NCI-H2196 (cell line): ENCODE results near the gene CD19.
"Not testable (repeated sequence)": the region's sequence is repeated elsewhere in the genome, so short reads cannot be mapped to it uniquely, and the experiment has no call there.

Experiments
- DNase-seq: peaks from one replicate; lab custom pipeline; 2025; ENCODE audit not compliant: unreplicated experiment; lab: John Stamatoyannopoulos, UW

Gene CD19

GRCh38 chr16:28931801-28932225, at the start of gene CD19:
Gene CD19 (plus strand): TSS chr16:28931971. CDS start chr16:28932001, 30 bp downstream.
- DNase-seq = no peak

DNA sequence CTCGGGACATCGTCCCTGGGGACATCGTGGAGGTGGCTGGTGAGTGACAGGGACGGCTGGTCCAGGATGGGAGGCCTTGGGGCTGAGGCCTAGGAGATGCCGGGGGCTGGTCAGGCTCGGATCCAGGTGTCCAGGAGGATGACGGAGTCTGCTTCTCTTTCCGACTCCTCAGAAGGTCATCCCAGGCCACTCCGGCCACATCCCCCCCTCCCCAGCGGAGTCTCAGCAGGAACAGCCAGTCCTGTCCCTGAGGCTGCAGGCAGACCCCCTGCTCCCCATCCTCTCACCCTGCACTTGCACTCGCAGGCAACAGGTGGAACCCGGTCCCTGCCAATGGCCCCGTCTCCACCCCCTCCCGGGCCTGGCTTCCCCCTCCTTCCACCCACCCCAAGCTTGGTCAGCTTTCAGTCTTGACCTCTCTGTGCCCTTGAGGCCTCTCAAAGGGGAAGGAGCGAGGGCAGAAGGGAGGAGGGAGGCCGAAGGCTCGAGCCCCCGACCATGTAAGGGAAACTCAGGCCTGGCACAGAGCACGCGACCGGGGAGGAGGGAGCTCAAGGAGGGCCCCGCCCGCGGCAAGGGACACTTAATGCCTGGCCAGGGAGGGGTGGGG, 49.1 kb upstream of the CD19 start:
- DNase-seq = no peak

- no peak for DNase-seq
These were observed 48.4 kb upstream of the CD19 start for GRCh38 chr16:28883221-28883996.

DNA sequence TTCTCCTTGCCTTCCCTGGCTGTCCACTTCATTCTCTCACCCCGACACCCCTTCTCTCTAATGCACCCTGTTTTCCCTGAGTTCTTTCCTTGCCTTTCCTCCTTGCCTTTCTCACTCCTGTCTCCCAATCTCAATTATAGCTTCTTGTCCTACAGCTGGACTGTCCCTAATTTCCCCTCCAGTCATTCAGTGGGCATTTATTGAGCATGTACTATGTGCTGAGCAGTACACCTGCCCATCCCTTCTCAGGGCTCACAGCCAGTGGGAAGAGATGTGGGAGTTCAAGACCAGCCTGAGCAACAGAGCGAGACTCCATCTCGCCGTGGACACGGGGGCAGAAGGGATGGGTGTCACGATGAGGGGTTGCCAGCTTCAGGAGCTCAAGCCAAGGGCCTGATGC, 47.7 kb upstream of the CD19 start:
- DNase-seq = no peak

GRCh38 chr16:28886945-28887344, 44.8 kb upstream of the CD19 start:
- DNase-seq = no peak

GRCh38 chr16:28890355-28890754, 41.4 kb upstream of the CD19 start:
- not testable (repeated sequence) for DNase-seq

GRCh38 chr16:28891964-28892890, 39.5 kb upstream of the CD19 start:
- DNase-seq = no peak

DNA sequence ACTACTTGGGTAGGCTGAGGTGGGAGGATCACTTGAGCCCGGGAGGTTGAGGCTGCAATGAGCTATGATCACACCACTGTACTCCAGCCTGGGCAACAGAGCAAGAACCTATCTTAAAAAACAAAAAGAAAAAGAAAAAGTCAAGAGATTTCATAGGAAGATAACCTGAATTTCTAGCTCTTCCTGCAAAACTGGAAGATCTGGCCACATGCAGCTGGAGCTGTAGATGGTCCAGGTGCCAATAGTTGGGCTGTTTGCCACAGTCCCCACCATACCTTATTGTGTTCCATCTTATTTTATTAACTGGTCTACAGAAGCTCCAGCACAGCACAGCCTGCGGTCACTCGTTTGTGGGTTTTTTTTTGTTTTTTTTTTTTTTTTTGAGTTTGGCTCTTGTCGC, 38.5 kb upstream of the CD19 start:
- no peak for DNase-seq

DNA sequence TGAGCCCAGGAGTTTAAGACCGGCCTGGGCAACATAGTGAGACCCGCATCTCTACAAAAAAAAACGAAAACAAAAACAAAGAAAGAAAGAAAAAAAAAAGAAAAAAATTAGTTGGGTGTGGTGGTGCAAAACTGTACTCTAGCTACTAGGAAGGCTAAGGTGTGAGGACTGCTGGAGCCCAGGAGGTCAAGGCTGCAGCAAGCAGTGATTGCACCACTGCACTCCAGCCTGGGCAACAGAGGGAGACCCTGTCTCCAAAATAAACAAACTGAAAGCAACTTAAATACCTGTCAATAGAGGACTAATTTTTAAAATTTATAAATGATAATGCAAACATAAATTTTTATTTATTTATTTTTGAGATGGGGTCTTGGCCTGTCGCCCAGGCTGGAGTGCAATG, 36.2 kb upstream of the CD19 start:
- no peak for DNase-seq

DNA sequence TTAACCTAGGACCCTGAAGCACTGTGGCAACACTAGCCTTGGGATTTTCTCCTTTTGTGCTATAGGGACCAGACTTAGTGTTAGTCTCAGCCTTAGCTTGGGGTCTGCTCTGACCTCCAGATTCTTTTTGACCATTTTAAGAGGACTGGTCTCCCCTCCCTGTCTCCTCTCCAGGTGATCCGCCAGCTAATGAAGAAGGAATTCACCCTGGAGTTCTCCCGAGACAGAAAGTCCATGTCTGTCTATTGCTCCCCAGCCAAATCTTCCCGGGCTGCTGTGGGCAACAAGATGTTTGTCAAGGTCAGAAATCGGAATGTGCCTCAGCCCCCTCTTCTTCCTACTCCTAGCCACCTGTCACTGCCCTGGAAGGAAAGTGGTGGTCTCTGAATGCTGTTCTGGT, 33.9 kb upstream of the CD19 start:
- DNase-seq = no peak

- no peak for DNase-seq
These were observed 33.5 kb upstream of the CD19 start for GRCh38 chr16:28898266-28898665.

DNA sequence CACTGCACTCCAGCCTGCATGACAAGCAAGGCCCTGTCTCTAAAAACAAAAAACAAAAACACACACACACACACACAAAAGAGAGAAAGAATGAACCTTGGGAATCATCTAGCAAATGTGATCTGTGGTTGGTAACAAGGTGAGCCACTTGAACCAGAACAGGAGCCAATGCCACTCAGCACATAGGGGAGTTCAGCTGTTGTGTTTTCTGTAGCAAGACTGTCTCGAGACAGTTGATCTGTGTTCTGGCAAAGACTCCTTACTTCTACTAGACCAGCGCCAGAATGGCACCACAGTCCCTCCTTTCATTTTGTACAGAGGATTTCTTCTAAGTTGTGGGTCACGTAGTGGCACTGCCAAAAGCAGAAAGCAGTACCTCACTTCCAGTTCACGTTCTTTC, 32.8 kb upstream of the CD19 start:
- no peak for DNase-seq

- DNase-seq = no peak
These were observed 31.7 kb upstream of the CD19 start for GRCh38 chr16:28899882-28900590.

- DNase-seq = no peak
These were observed 31.2 kb upstream of the CD19 start for GRCh38 chr16:28900601-28901000.

DNA sequence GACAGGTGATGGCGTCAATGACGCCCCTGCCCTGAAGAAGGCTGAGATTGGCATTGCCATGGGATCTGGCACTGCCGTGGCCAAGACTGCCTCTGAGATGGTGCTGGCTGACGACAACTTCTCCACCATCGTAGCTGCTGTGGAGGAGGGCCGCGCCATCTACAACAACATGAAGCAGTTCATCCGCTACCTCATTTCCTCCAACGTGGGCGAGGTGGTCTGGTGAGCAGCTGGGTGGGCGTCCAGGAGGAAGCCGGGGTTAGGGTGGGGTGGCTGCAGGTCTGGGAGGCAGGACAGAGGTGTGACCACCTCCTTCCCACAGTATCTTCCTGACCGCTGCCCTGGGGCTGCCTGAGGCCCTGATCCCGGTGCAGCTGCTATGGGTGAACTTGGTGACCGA, 29.9 kb upstream of the CD19 start:
- DNase-seq = no peak

DNA sequence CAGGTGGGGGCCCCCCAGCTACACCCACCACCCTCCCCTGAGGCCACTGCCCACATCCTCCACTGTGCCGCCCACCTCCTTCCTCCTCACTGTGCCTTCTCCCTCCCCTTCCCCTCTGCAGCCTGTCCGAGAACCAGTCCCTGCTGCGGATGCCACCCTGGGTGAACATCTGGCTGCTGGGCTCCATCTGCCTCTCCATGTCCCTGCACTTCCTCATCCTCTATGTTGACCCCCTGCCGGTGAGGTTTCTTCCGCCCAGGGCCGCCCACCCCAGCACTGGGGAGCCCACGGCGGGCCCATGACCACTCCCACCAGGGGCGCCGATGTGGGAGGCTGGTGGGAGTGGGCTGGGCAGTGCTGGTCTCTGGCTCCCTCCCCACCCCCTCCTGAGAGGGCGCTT, 28.9 kb upstream of the CD19 start:
- DNase-seq = no peak

DNA sequence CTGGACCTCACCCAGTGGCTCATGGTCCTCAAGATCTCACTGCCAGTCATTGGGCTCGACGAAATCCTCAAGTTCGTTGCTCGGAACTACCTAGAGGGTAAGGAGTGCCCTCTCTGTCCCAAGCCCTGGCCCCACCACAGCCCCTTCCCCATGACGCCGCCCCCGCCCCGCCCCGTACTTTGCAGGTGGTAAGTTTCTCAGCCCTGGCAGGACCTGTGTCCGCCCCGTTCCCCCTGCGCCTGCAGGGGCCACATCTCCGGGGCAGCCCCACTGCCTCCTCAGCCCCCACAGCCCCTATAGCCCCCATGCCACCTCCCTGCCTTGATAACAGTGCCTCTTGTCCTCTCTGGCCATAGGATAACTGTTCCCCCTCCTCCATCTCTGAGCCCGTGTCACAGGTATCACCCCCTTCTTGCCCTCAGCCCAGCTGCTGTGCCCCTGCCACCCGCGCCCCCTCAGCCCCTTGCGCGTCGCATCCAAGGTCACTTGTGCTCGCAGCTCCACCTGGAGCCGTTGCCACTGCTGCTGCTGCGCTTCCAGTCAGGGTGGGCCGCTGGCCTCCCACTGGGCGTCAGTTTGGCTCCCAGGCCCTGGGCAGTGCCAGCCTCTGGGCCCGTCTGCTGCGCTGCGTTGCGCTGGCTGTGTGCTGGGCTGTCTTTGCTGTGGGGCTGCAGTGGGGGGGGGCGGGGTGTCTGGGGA, 28.3 kb upstream of the CD19 start:
- no peak for DNase-seq

- DNase-seq = no peak
These were observed 27.4 kb upstream of the CD19 start for GRCh38 chr16:28904363-28904762.

DNA sequence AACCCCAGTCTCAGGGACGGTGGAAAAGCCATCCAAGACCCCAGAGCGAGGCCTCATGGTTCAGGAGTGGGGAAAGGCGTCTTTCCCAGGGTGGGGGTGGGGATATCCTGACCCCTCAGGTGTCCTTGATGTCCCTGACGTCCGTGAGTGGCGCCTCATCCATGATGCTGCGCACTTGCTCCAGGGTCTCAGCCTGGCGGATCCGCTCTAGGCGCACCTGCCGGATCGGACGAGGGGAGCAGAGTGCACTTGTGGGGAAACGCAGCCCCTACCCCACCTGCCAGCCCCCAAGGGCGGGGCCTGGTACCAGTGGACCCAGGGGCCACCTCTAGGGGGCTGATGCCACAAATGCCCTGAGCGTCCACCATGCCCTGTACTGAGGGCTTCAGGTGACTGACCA, 26.9 kb upstream of the CD19 start:
- no peak for DNase-seq

DNA sequence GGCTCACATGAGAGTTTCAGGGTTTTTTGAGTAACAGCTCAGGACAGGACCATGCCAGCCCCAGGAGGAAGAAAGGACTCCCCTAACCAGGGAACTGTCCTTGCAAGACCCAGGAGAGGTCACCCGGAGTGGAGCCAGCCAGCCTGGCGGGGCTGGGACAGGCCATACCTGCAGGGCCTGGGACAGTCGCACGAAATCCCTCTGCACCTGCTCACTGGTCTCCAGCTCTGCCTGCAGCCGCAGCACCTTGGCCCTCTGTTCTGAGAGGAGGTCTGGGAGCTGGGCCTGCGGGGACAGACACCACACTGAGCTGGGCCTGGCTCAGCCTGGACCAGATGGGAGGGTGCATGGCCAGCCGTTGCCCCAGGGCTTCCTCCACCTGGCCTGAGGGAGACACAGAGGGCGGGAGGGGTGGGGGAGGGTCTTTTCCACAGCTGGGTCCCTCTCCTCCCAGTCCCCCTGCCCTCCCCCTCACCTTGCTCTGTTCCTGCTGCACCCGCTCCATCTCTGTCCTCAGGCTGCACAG, 26.5 kb upstream of the CD19 start:
- no peak for DNase-seq
